ENCODE data around the gene PAK5.

- no peak for TF ChIP-seq GATA2 (IDR thresholded peaks at IDR 0.05; ENCODE audit: low read depth, low read length)
- no peak for TF ChIP-seq GATA3 (IDR thresholded peaks at IDR 0.05; ENCODE audit: low read depth, low read length)
These were observed 47.4 kb upstream of the PAK5 start for GRCh38 chr20:9886227-9886626.

Measured in SH-SY5Y (cell line).